SKM-1 treated with dmso at 0.1 percent for 144 hours (cell line): Measurements from ENCODE around the gene DTNB.

Experiments
- DNase-seq: peaks from one replicate; lab custom pipeline; 2025; ENCODE audit not compliant: unreplicated experiment; lab: John Stamatoyannopoulos, UW

The DTNB gene

DNA sequence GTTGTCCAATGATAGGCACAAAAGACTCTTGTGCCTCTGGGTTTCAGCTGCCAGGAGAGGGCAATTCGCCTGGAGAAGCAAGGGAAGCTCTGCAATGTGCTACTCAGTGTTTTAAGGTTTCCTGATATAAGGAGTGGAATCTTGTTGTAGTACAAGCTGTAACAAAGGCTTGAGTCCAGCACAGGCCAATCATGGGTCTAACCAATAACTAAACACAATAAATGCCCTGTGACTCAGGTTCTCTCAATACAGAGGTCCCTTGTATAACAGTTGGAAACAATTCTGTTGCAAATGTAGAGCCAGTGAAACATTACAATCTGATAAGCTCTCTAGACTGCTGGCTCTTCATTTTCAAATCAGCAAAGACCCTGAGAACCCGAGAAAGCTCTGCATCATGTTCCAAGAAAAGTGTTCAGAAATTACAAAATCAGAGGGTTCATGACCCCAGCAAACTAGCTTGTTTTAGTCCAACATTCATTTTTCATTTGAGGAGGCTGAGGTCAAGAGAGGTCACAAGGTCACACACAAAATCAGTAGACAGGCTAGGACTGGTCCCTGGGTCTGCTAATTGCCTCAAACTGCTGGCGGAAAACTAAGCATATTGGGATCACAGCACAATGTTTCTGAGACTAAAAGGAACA lies 272.7 kb downstream of the DTNB start:
- DNase-seq = no peak

DNA sequence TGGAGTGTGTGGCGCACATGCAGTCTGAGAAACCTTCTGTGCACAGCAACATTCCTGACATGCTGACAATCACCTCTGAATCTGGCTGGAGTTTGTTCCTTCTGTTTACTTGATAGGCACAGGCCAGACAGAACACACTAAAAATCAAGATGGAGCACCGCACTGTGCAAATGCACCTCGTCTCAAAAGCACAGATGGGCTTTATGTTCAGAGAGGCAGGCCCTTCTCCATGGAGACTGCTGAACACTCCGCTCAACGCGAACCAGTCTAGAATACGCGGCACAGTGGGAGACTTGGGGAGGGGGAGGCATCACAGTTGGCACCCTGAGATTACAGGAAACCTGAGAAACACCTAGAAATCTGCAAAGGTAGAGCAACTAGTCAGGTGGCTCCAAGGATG lies 273.2 kb downstream of the DTNB start:
- no peak for DNase-seq

DNA sequence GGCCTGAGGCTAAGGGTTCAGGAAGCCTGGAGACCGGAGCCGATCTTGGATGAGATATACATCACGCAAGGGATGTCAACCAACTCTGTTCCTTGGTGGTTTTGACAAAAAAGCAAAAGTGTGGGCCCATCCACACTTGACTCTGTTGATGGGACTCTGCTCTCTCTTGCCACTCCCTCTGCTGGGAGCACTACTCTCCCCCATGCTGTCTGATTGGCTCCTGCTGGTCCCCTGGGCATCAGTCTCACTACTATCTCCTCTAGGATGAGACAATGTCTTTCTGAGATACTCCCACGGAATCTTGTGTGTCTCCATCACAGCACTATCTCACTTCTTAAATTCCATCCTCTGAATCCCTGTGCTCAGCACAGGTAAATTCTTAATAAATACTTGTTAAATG lies 274.8 kb downstream of the DTNB start:
- DNase-seq = no peak

DNA sequence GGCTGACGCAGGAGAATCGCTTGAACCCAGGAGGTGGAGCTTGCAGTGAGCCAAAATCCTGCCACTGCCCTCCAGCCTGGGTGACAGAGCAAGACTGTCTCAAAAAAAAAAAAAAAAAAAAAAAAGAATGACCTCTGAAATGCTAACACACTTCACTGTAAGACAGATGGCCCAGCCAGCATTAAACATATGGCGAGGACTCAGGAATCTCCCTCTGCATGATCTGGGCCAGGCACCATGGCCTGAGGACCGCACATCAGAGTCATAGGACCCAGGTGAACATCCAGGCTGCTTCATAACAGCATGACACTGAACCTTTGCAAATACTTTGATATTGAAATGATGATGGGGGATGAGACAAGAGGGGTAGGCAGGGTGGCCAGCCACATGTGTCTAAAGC lies 275.6 kb downstream of the DTNB start:
- DNase-seq = no peak

DNA sequence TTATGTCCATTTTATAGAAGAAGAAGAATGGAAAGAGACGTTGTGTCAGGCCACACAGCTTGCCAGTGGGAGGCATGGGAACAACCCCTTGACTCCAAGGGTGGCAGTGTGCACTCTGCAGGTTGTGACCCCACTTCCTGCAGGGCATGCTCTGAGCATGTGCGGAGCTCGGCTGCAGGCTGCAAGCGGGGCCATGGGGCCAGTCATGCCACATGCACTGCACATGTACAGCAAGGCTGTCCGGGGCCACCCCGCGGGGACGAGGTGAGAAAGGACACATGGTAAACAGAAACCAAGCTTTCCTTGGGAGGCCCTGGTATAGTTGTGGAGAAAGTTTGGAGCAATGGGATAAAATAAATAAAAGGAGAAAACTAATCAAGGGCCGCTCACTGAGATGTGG lies 284.2 kb downstream of the DTNB start:
- no peak for DNase-seq

DNA sequence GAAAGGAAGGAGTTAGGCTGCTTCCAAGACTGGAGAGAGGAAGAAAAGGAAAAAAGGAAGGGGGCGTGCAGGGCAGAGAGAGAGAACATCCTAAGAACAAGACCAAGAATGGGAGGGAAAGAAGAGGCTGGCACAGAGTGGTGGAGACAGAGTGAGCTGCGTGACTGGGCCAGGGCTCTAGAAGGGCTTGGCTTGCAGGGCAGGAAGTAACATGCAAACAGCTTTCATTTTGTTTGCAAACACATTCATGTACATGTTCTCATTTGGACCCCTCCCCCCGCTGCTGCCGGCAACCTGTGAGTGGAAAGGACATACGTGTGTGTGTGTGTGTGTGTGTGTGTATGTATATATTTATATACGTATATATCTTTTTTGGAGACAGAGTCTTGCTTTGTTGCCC lies 284.9 kb downstream of the DTNB start:
- DNase-seq = no peak

DNA sequence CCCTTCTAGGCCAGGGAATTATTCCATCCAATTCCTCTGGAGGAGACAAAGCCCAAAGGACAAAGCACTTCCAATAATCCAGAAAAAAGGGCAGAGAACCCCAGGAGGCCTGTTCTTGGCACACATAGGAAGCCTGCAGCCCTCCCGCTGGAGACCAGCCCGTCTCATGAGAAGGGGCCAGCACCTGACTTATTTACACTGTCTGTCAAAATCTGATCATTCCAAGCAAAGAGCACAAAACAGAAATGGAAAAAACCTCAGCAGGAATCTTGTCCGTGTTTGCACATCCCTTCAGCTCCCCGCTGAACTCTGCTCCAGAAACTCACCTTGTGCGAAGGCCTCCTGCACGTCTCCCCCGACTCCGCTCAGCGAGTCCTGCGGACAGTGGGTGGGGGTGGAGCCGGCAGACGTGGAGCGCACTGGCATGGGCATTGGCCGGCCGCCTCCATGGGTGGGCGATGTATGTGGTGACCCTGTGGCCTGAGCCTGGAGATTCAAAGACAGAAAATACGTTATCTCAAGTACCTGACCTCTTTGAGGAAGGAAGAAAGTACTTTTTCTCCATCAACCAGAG lies 285.4 kb downstream of the DTNB start:
- DNase-seq = no peak

DNA sequence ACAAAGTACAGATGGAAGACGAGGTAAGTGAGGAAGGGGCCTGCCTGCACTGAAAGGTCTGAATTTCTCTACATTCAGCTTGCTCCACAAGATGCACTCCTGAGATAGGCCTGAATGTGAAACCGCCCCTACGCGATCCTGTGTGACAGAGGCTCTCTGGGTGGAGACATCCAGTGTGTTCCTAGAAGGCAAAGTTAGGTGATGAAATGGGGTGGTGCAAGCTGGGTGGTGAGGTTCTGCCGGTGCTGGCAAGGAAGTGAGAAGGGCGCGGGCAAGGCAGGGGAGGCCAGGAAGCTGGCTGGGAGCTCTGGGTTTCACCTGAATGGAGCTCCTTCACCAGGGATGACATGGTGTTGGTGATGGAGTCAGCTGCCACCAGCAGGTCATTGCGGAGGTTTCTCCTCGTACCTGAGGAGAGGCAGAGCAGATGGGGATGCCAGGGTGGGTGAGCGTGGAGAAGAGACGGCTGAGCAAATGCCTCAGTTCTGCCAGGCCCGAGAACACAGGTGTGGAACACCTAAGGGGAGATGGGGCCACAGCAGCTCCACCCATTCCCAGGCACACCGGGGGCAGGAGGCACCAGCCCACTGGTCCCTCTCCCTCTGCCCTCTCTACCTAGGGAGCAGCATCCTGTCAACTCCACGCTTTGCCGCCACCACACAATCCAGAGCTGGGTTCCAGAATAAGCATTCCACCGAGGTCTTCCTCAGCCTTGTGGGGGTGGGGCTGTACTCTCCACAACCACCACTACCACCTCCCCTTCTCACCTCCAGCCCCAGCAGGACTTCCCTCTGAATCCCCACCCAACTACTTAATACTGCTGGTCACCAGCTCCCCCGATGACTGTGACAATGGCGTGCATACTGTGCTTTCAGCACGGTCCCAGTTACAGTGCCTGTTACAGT lies 286.2 kb downstream of the DTNB start:
- DNase-seq = no peak

DNA sequence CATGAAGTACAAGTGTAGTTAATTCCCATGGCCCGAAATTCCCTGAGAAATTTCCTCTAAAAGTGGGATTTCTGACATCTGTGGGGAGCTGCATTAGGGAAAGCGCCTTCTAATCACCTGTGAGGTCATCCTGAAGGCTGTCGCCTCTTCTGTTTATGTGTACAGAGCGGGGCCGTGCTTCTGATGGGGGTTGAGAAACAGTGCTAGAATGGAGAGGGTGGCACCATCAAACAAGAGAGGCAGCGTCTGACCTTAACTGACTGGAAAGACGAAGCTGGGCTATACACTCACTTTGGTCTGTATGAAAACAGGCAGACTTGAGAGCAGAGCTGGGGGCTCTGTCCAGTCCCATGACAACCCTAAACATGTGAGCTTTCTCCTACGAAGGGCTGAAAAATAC lies 287.5 kb downstream of the DTNB start:
- DNase-seq = no peak

DNA sequence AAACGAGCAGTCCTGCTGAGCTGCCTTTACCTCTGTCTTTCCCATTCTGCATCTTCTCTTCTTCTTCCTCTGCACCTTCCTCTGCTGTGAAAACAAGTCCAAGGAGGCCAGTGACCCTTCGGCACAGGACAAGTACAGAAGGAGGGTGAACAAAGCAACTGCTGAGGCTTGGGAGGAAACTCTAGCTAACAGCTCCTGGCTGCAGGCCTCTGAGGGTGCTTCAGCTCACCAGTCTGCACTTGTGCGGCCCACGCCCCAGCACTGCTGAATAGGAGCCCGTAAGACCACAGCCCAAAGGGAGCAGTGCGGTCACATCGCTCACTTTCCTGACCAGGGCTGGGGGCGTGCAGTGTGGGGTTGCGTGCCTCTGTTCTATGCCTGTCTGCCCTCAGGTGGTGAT lies 289.6 kb downstream of the DTNB start:
- no peak for DNase-seq

DNA sequence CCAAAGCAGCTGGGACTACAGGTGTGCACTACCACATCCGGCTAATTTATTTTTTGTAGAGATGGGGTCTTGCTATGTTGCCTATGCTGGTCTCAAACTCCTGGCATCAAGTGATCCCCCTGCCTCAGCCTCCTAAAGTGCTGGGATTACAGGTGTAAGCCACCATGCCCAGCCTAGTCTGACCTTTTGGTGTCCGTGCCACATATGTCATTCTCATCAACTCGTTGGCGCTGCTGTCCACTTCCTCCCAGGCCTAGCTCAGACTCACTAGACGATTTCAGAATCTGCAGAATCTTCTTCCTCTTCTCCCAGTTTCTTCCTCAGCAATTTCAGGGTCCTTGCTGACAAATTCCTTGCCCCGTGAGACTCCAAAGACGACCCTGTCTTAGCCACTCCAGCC lies 291.9 kb downstream of the DTNB start:
- DNase-seq = no peak

DNA sequence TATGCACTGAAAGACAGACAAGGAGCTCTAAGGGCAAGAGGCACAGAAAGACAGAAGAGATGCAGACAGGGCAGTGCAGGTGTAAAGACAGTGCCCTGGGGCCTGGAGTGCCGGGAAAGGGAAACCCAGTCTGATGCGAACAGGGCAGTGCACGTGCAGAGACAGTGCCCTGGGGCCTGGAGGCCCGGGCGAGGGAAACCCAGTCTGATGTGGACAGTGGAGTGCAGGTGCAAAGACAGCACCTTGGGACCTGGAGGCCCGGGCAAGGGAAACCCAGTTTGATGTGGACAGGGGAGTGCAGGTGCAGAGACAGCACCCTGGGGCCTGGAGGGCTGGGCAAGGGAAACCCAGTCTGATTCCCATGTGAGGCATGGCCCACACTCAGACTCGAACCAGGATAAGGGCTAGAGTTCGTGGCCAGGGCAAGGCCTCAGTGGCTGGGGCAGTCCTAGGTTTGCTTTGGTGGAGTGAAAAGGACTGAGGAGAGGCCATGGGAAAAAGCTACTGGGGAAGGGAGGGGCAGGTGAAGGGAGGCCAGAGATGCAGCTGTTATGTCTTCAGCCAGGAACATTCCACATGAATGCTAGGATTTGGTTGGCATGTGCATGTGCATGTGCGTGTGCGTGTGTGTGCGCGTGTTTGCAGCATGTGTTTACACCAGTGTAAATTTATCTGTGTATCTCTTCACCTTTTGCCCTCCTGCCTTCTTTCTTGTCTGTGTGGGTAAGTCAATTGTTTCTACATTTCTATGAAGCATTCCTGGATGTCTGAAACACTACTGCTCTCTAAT lies 292.6 kb downstream of the DTNB start:
- DNase-seq = no peak

DNA sequence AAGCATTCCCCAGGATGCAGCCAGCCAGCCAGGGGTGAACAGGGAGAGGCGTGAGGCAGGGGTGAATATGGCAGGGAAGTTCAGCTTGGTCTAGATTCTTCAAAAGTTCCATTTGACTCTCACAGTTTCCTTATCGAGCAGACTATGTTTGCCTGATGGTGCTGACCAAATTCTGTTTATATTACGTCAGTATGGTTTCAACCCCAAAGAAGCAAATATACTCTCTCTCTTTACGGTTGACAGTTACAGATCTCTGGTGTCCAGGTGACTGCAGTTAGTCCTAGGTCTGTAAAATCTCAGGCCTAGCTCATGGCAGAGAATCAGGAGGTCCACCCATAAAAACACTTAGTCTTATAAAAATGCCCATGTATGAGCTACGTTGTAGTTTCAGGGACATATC lies 293.4 kb downstream of the DTNB start:
- DNase-seq = no peak

DNA sequence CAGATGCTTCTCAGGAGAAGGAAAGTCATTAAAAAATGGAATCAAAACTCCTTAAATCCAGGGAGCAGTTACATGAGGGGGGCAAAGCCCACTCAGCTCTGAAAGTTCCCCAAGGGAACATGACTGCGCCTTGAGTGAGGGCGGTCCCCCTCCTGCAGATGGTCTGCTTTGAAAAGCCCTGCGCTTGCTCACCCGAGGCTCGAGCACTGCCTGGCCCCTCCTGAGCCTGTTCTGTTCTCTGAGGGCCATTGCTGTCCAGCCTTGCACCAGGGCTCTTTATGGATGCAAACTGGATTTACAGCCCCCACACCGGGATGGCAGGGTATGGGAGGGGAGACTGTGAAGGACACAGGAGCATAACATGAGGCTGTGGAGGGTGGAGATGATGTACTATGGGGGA lies 293.8 kb downstream of the DTNB start:
- DNase-seq = no peak

DNA sequence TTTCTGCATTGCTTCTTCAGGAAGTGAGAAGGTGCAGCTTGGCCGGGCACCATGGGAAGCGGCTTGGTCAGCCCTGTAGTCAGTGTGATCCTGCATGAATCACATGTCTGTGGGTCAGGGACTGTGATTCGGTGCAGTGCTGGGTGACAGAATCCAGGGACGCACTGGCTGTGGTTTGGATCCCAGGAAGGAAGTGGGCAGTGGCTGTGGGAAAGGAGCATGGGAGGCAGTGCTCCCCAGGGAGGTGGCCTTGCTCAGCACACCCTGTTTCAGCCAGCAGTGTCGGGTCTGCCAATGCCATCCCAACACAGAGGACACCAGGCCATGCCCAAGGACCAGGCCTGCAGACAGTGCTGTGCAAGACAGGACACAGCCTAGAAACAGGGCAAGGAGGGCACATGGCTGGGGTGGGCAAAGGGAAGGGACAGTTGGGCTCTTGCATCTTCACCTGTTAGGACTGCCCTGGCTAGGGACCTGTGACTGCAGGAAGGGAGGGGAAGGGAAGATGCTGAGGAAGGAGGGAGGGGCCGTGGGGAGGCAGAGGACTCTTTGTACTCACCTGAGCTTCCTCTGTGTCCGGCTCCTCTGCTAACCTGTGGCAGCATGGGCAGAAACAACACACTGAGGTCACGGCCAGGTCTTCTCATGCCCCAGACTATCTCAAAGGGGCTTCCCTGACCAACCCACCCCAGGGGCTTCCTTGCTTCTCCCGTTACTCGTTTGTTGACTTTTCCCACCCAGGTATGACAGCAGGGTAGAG lies 294.5 kb downstream of the DTNB start:
- DNase-seq = no peak

DNA sequence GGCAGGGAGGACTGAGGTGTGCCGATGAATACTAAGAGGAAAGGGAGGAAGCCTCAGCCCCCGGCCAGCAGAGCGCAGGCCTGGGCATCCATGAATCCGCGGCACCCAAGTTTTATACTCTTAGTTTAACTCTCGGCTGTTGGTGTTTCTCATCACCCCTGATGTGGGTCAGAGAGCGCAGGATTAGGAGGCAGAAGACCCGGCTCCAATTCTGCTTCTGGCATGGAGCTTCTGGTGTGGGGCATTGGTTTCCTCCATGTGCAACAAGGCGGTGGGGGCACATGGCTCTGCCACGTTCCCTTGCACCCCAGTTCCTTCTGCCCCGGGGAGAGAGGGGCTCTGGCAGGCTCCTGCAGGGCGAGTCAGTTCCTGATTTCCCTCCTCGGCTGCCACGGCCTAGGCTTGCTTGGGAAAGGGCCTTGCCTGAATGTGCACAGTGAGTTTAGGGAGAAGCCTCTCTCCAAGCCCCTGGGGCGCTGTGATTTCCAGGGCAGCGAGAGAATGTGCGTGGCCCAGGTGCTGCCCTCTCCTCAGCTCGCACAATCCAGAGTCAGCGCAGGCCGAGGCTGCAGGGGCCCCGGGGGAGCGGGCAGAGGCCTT lies 295.5 kb downstream of the DTNB start:
- no peak for DNase-seq

DNA sequence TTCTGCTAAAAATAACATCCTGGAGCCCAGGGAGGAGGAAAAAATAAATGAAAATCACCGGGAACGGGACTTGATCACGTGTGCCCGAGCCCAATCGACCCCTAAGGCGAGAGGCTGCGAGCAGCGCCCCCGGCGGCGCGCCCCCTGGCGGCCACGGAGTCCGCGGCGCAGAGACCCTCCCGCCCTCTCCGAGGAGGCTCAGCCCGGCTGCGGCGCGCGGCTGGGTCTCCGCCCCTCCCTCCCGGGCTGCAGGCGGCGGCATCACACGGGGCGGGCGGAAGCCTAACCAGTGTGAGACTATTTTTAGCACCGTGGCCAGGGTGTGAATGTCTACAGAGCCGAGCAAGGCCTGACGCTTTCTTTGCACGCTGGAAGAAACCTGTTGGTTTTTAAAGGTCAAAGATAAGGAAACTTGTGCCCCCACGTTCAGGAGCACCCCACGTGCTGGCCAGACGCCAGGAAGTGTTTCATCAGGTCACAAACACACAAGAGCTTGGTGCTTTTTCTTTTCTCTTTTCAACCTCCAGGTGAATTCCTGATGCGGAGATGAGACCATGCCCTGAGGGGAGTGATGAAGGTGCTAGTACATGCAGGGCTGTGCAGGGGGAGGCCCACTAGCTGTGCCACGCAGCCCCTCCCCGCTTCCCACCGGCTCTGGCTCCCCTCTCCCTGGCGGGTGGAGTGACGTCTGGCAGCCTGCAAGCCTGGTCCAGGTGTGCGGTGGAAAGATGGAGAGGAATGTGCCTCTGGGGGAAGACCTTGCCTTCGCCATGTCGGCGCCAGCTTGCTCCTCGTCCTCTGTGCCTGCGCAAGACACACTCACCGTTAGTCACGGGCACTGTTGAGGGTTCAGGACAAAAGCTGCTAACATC lies 296.4 kb downstream of the DTNB start:
- peak; percentile 88 for DNase-seq

DNA sequence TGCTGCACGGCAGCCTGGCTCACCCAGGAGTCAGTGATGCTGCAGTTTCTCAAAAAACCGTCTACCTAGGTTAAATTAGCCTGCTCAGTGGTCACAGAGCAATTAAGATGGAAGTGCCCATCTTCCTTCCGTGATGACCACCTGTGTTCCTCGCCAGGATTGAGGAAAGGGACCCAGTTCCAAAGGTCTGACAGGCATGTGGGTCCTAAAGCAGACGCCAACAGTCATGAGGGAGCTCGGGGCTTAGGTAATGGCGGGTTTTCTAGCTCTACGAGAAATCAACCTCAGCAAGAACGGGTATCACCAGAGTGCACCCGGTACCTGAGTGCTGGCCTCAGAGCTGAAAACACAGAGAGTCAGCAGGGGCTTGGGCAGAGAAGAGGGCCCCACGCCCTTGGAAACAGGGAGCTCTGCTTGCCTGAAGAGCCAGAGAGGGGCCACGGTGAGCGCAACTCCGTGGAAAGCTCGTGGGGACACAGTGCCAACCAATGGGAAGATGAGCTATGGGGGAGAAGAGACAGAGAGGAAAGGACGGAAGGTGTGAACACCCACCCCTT lies 297.3 kb downstream of the DTNB start:
- DNase-seq = no peak

DNA sequence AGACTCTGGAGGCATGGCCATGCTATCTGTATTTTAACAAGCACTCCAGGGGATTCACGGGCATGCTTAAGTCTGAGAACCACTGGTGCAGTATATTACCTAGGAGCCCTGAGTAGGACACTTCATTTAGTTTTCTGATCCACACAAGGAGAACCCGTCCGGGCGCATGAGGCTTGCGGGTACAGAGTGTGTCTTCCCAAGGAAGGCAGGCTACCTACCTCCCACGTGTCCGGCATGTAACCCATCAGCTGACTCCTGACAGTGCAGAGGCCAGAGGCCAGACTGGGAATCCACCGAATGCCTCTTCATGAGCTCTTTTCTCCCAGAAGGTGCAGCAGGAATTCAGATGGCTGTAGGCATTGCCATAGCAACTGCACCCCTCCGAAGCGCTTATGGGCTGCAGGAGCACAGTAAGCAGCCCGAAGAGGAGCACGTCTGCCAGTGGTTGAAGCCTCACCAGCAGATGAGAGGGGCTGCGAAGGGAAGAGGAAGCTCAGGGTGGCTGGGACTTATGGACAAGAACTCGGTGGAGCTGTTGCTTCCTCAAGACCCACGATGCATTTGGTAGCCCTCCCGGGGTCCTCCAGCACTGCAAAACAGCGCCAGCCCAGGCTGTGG lies 297.9 kb downstream of the DTNB start:
- DNase-seq = no peak
